HEK293T (cell line): ENCODE measurements around the gene SLC26A8.

Experiments
- ARNT ChIP-seq: fragments of 450-650 bp; IDR thresholded peaks from 2 replicates; pipeline ENCODE4 v1.6.1; 2017; ENCODE audit warnings: mild to moderate bottlenecking
- LEF1 ChIP-seq: fragments of 450-650 bp; IDR thresholded peaks from 2 replicates; pipeline ENCODE4 v1.6.1; 2017; ENCODE audit warnings: mild to moderate bottlenecking, borderline replicate concordance
- PKNOX1 ChIP-seq: fragments of 450-650 bp; IDR thresholded peaks from 2 replicates; pipeline ENCODE4 v1.6.1; 2016

GRCh38 chr6:35919085-35919826 lies 105.2 kb downstream of the SLC26A8 start:
- TF ChIP-seq ARNT, result no peak
- no peak for TF ChIP-seq PKNOX1
- no peak for TF ChIP-seq LEF1
